ENCODE results near the gene CD22.
"Not testable (repeated sequence)": the region's sequence is repeated elsewhere in the genome, so short reads cannot be mapped to it uniquely, and the experiment has no call there.

The CD22 gene

DNA sequence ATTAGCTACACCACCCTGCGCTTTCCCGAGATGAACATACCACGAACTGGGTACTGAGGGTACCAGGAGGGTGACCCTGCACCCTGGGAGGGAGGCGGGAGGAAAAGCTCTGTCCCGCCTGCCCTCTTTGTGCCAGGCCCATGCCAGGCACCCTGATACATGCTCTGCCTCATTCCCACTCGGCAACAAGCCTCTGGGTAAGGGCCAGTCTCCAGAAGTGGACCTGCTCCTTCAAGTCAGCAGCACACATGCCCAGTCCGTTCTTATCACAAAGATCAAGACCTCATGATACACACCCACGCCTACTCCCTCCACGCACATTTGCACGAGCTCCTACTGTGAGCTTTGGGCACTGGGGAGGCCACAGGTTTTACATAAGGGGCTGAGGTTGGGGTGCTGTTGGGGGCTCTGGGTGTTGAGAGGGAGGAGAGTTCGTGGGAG is 16.7 kb downstream of the CD22 start:
- DNase-seq = no peak

DNA sequence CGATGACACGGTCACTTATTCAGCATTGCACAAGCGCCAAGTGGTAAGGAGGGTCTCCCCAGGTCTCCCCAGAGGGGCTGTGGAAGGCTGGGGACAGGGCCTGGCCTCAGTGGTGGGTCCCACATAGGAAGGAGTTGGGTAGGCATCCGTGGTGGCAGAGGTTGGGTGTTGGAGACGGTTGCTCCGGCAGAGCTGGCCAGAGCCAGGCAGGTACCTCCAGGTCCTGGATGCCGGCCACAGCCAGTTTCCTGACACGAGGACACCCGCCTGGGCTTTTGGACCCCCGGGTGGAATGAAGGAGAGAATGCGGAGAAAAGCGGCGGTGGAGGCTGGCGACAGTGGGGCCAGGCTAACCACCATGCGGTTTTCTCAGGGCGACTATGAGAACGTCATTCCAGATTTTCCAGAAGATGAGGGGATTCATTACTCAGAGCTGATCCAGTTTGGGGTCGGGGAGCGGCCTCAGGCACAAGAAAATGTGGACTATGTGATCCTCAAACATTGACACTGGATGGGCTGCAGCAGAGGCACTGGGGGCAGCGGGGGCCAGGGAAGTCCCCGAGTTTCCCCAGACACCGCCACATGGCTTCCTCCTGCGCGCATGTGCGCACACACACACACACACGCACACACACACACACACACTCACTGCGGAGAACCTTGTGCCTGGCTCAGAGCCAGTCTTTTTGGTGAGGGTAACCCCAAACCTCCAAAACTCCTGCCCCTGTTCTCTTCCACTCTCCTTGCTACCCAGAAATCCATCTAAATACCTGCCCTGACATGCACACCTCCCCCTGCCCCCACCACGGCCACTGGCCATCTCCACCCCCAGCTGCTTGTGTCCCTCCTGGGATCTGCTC is 17.4 kb downstream of the CD22 start:
- DNase-seq = peak; percentile 4

DNA sequence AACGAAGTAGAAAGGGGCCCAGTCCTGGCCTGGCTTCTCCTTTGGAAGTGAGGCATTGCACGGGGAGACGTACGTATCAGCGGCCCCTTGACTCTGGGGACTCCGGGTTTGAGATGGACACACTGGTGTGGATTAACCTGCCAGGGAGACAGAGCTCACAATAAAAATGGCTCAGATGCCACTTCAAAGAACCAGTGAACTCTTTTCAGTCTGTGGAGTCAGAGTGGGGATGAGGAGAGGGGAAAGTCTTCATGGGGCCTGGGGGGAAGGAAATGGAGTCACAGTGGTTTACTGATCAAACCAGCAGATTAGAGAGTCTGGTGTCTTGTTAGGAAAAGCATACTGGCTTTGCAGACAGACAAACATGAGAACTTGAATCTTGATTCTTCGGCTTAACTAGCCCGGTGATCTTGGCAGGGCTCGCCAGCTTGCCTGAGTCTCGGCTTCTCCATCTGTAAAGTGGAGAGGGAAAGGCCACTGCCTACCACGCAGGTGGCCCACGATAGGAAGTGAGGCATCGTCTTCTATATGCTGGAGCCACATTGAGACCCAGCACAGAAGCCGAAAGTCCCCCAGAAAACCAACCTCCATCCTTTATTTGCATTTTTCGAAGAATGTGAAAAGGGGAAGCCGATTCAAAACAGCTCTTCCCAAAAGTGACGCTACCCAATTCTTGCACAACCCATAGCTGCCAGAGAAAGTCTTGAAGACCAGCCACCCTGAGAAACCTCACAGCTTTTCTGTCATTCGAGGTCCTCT is 18.4 kb downstream of the CD22 start, which contains the start of gene FFAR1:
Gene FFAR1 (plus strand): TSS at position 732 of the 759 bp plus-strand sequence. CDS start 3,650 bp downstream, outside the sequence.
- DNase-seq = no peak

- no peak for DNase-seq
These were observed 18.9 kb downstream of the CD22 start for GRCh38 chr19:35347930-35348298.

DNA sequence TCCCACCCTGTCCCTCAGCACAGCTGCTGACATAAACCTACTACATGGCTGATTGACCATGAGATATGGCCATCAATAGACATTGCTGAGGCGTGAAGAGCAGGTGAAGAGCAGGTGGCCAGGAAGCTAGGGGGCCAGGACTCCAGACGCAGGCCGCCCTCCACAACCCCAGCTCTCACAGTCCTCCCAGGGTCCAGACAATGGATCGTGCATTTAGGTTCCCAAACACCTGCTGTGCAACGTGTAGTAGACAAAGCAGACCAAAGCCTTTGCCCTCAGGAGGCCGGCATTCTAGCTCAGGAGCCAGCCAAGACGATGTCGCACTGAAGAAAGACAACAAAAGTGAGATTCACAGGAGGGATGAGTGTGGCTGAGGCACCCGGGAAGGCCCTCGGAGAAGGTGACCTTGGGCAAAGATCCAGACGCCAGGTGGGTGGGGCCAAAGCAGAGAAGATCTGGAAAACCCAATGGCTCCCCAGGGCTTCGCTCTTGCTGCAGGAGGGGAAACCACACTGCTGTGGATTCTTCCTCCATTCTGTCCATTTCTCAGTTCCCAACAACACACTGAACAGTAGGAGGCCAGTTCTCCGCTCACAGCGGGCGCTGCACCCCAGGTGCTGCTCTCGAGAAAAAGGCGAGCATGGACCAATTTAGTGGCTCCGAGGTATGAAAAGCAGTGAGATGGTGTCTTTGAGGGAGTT is 20.1 kb downstream of the CD22 start:
- no peak for DNase-seq

DNA sequence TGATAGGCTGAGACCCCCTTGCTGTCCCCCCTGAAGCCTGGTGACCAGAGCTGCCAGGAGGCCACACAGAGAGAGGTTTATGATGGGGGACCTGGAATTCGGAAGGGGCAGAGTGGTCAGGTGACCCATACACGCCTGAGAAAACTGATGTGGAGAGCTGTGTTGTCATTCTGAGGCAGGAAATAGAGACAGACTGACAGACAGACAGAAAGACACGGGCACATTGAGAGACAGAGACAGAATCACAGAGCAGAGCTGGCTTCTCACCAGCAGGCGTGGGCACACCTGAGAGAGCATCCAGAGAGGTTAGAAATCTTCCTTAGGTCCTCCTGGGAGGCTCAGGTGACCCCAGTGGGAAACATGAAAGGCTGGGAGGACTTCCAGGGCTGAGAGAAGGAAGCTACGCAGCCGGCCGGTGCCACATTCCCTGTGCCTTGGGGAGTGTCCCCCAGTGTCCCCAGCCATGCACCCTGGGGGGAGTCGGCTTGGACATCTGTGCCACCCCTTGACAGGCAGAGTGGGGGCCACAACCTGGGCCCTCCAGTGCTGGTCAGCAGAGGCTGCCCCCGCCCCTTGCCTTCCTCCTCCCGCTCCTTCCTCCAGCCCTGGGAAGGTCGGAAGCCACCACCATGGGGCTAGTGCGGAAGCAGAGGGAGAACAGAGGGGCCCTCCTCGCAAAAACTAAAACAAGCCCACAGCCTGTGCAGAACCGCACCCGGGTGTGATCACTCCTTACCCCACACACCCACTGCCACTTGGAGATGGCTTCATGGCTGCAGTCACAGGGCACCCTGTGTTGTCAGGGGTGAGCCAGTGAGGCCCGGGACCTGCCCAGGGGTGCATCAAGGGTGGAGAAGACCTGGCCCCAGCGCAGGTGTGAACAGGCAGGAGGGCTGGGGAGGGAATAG is 20.9 kb downstream of the CD22 start:
- no peak for DNase-seq

DNA sequence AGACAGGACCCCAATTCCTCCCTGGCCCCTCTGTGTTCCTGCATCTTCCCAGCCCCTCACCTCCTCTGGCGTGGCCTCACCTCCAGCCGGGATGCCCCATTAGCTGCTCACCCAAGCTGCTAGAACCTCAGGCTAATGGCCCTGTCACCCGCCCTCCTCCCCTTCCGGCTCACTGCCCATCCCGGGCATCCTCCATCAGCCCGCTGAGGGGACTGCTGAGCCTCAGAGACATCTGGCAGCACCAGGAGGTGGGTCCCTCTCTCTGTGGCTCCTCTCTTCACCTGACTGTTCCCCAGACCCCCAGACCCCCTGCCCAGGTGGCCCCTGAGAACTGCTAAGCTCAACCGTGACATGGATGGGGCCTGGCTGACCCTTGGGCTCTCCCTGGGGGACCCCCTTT is 21.6 kb downstream of the CD22 start:
- DNase-seq = no peak

GRCh38 chr19:35351411-35352176 is 22.6 kb downstream of the CD22 start:
- no peak for DNase-seq

DNA sequence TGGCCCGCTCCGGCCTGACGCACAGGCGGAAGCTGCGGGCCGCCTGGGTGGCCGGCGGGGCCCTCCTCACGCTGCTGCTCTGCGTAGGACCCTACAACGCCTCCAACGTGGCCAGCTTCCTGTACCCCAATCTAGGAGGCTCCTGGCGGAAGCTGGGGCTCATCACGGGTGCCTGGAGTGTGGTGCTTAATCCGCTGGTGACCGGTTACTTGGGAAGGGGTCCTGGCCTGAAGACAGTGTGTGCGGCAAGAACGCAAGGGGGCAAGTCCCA is 23.1 kb downstream of the CD22 start:
- DNase-seq = no peak

GRCh38 chr19:35352448-35353304 is 23.7 kb downstream of the CD22 start:
- peak; percentile 64 for DNase-seq

DNA sequence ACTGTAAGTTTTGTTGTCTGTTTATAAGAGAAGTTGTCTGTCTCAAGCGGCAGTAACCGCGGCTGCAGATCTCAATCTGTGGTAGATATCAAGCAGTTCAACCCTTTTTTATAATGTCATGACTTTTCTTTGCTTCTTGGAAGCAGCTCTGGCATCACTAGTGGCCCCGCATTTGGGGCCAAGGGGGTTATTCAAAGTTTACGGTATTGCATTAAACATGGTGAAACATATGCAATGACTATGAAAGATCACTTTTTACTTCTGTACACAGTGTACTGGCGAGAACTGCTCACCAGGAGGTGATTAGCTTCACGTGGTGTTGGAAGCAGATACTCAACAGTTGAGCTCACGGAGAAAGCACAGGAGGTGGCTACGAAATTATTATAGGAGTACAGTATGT is 24.6 kb downstream of the CD22 start:
- no peak for DNase-seq

DNA sequence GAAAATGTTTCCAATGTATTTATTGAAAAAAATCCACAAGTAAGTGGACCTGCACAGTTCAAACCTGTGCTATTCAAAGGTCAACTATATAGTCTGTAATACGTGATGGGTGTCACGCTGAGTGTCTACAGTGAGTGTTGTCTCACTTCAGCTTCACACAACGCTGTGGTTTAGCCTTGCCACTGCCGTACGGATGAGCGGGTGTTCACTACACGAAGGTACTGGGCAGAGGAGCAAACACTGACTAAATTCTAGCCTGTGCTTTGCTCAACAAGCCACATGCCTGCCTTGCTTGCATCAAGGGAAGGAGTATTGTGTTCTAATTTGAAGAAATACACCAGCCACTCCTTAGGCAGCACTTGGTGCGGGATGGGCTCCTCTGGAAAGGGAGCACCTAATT is 25.9 kb downstream of the CD22 start:
- DNase-seq = no peak

DNA sequence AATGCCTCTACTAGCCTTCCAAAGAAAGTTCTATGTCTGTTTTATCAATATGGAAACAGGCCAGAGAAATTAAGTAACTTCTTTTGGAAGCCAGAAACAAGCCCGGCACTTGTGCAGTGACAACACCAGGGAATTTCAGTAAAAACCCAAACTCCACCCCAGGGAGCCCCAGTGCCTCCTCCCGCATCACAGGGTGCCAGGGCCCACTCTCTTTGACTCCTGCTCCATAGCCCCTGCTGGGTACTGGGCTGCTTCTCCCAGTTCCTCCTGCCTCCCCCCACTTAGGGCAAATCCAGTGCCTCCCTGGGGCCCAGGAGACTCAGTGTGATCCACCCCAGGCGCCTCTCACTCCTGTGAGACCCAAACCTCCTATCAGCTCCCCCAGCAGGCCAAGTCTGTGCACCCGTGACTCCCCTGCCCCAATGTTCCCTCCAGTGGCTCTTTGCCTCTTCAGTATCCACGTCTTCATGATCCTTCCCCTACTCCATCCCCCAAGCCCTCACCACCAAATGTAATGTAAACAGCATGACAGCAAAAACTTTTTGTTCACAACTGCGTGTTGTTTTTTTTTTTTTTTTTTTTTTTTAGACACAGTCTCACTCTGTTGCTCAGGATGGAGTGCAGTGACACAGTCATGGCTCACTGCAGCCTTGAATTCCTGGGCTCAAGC is 26.9 kb downstream of the CD22 start:
- DNase-seq = no peak

- no peak for DNase-seq
These were observed 29.0 kb downstream of the CD22 start, which contains the start of gene FFAR3 for GRCh38 chr19:35357867-35358573. TSS of gene FFAR3 (plus strand) at chr19:35358460. CDS start at chr19:35358891, 431 bp downstream.

DNA sequence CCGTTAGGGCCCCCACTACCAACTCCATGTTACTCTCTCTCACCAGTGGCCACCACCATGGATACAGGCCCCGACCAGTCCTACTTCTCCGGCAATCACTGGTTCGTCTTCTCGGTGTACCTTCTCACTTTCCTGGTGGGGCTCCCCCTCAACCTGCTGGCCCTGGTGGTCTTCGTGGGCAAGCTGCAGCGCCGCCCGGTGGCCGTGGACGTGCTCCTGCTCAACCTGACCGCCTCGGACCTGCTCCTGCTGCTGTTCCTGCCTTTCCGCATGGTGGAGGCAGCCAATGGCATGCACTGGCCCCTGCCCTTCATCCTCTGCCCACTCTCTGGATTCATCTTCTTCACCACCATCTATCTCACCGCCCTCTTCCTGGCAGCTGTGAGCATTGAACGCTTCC is 29.8 kb downstream of the CD22 start:
- not testable (repeated sequence) for DNase-seq

GRCh38 chr19:35359395-35359794 is 30.4 kb downstream of the CD22 start:
- DNase-seq = not testable (repeated sequence)

GRCh38 chr19:35360081-35360480 is 31.1 kb downstream of the CD22 start:
- DNase-seq = not testable (repeated sequence)

- no peak for DNase-seq
These were observed 32.0 kb downstream of the CD22 start for GRCh38 chr19:35360880-35361420.
